Activated CD8-positive, alpha-beta T cell treated with anti-CD3 and anti-CD28 coated beads, Interleukin-2, amount 10 ng/mL, durations not matched to agents 7 days and 5 days (primary cell): Measurements from ENCODE around the gene TM4SF18. TPM values are rescaled to one million over a fixed set of nuclear protein-coding genes. Genes with fewer than 3 reads are reported as not detected.

ENCODE experiments used
- ATAC-seq: fragments of 150-1000 bp; cut with Tn5 transposase; one replicate; pipeline ENCODE4 v1.10.0; 2021; ENCODE audit warnings: moderate library complexity
- CTCF ChIA-PET: fragments of 350-600 bp; sonication (Branson Sonifier 250); formaldehyde crosslinking; loops from one replicate; lab custom pipeline; 2021; ENCODE audit warnings: antibody characterized with exemption; lab: Charles Lee
- POLR2A ChIA-PET: fragments of 350-600 bp; sonication (Branson Sonifier 250); formaldehyde crosslinking; loops from one replicate; lab custom pipeline; 2021; ENCODE audit warnings: antibody characterized with exemption; lab: Charles Lee
- DNase-seq: peaks from one replicate; pipeline ENCODE4 v3.0.0-alpha.2; 2020
- H3K27ac Mint-ChIP-seq: one replicate; pipeline ENCODE4 v1.8.0; 2021; ENCODE audit warnings: mild to moderate bottlenecking, mixed read lengths
- H3K27me3 Mint-ChIP-seq: one replicate; pipeline ENCODE4 v1.8.0; 2021; ENCODE audit warnings: low read depth, mixed read lengths
- H3K36me3 Mint-ChIP-seq: one replicate; pipeline ENCODE4 v1.8.0; 2021; ENCODE audit warnings: low read depth, mixed read lengths
- H3K4me1 Mint-ChIP-seq: one replicate; pipeline ENCODE4 v1.8.0; 2021; ENCODE audit warnings: low read depth, mixed read lengths
- H3K4me3 Mint-ChIP-seq: one replicate; pipeline ENCODE4 v1.8.0; 2021; ENCODE audit warnings: mild to moderate bottlenecking, mixed read lengths
- H3K9me3 Mint-ChIP-seq: one replicate; pipeline ENCODE4 v1.8.0; 2022; ENCODE audit warnings: mixed read lengths; ENCODE audit not compliant: insufficient read depth
- total RNA-seq, 2 experiments: library from RNA; stranded (reverse); gene quantifications; one replicate each; pipeline ENCODE4 v1.2.3, GENCODE V29; 2021

The TM4SF18 gene
- total RNA-seq, 2 experiments from 2014 or later, result not detected

DNA sequence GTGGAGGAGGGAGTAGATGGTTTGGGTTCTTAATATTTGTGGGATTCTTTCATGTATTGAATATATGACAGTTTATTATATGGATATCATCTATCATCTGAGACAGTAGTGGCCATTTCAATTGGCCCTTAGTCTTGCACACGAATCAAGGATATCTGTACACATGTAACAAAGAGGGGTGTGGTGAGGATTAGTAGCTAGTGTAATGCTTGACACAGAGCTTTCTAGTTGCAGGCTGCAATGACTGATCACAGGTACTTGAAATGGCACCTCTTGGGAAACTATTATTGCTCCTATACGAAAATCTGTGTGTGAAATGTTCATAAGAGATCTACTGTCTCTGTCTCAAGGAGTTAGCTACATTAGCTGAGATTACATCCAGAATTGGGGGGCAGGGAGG, 31.2 kb upstream of the TM4SF18 start:
- Mint-ChIP-seq H3K4me1 (no peaks in the 10 kb centered on the region), H3K27ac (no peak overlapping the region), H3K36me3 (no peaks in the 10 kb centered on the region), H3K9me3 (no peaks in the 10 kb centered on the region), H3K27me3 (peaks cover 2% of the 10 kb centered on the region), H3K4me3 (no peak overlapping the region)
- ATAC-seq (no peak), DNase-seq (no peak)
- ChIA-PET POLR2A (no interaction called here), CTCF (no interaction called here)

GRCh38 chr3:149363053-149363452, 29.6 kb upstream of the TM4SF18 start:
- Mint-ChIP-seq H3K4me3 (no peak overlapping the region), H3K9me3 (no peaks in the 10 kb centered on the region), H3K27me3 (peaks cover 6% of the 10 kb centered on the region), H3K27ac (no peak overlapping the region), H3K36me3 (no peaks in the 10 kb centered on the region), H3K4me1 (no peaks in the 10 kb centered on the region)
- CTCF ChIA-PET, result no interaction called here
- DNase-seq (no peak), ATAC-seq (no peak)
- POLR2A ChIA-PET, result no interaction called here

- H3K27ac Mint-ChIP-seq, result no peak overlapping the region
- ChIA-PET POLR2A (no interaction called here), CTCF (no interaction called here)
- ATAC-seq, result no peak
- DNase-seq, result no peak
- H3K36me3 Mint-ChIP-seq, result no peaks in the 10 kb centered on the region
- H3K27me3 Mint-ChIP-seq, result peaks cover 8% of the 10 kb centered on the region
- no peaks in the 10 kb centered on the region for H3K4me1 Mint-ChIP-seq
- no peaks in the 10 kb centered on the region for H3K9me3 Mint-ChIP-seq
- no peak overlapping the region for H3K4me3 Mint-ChIP-seq
Observed at GRCh38 chr3:149362366-149362765, 28.9 kb upstream of the TM4SF18 start.

DNA sequence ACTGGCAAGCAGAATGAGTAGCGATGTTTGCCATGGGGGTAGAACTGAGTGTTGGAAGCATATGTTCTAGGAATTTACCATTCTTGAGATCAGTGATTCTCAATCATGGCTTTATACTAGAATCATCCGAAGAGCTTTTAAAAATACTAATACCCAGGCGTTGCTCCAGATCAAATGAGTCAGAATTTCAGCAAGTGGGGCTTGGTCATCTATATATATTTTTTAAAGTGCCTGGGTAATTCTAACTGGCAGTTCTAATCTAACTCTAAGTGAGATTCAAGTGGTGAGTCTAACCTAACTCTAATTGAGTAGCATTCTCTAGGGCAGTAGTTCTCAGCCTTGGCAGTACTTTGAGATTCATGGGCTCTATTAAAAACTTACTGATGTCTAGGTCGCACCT, 23.2 kb upstream of the TM4SF18 start:
- H3K4me3 Mint-ChIP-seq, result no peak overlapping the region
- no peaks in the 10 kb centered on the region for H3K9me3 Mint-ChIP-seq
- no peak overlapping the region for H3K27ac Mint-ChIP-seq
- no peak for ATAC-seq
- CTCF ChIA-PET, result interaction anchor here (1.1 kb wide), 1 partner anchor 14 kb away, joined by 3 read pairs; no protein-coding TSS in a partner anchor
- peaks cover 8% of the 10 kb centered on the region for H3K27me3 Mint-ChIP-seq
- no peaks in the 10 kb centered on the region for H3K4me1 Mint-ChIP-seq
- H3K36me3 Mint-ChIP-seq, result no peaks in the 10 kb centered on the region
- POLR2A ChIA-PET, result no interaction called here
- DNase-seq, result no peak

DNA sequence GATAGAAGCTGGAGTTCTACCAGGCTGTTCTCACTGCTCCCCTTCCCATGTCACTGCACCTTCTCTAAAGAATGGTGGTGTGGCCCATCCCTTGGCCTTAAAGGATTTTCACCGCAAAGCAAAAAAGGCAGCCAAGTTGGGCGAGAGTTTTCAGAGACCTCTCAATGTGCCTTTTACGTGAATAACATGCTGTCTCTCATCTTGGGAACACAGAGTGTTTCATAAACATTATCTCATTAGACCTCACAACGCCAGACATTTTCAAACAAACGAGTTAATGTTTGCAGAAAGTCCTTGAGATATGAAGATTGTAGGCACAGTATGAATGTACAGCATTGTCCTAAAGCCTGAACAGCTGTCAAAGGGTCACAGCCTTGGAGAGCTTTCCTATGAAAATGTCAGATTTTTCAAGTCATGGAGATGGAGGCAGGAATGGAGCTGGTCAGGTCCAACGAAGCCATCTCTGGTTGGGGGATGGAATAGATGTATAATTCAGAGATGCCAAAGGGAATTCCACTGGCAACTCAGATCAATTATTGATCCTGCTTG, 22.7 kb upstream of the TM4SF18 start:
- Mint-ChIP-seq H3K4me1 (no peaks in the 10 kb centered on the region), H3K9me3 (no peaks in the 10 kb centered on the region), H3K27me3 (peaks cover 8% of the 10 kb centered on the region), H3K36me3 (no peaks in the 10 kb centered on the region), H3K4me3 (no peak overlapping the region), H3K27ac (no peak overlapping the region)
- DNase-seq (no peak), ATAC-seq (no peak)
- POLR2A ChIA-PET, result no interaction called here
- CTCF ChIA-PET, result no interaction called here

GRCh38 chr3:149353581-149354184, 20.2 kb upstream of the TM4SF18 start:
- ATAC-seq, result no peak
- no peaks in the 10 kb centered on the region for H3K9me3 Mint-ChIP-seq
- POLR2A ChIA-PET, result no interaction called here
- no peaks in the 10 kb centered on the region for H3K36me3 Mint-ChIP-seq
- CTCF ChIA-PET, result interaction anchor here (1.3 kb wide), 1 partner anchor 10 kb away, joined by 4 read pairs; no protein-coding TSS in a partner anchor
- H3K4me1 Mint-ChIP-seq, result no peaks in the 10 kb centered on the region
- H3K27ac Mint-ChIP-seq, result no peak overlapping the region
- peaks cover 15% of the 10 kb centered on the region for H3K27me3 Mint-ChIP-seq
- no peak overlapping the region for H3K4me3 Mint-ChIP-seq
- DNase-seq, result no peak

DNA sequence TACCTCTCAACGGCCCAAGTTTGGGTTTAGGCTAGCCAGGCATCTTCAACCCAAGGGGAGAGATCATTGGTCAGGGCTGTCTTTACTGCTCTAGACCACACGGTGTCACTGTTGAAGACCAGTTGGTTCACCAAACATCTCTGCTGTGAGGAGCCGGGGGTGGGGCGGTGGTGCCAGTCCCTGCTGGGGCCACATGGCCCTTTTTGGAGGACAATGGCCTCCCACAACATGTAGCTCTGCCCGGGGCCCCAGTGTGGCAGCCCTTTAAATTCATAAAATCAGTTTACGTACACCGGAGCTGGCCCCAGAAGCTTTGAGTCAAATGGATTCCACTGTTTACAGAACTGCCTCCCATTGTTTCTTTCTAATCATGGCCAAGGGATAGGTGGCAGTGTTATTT, 19.1 kb upstream of the TM4SF18 start:
- CTCF ChIA-PET, result interaction anchor here (1.3 to 1.7 kb wide), 2 partner anchors 9 to 12 kb away, joined by 4 read pairs; no protein-coding TSS in a partner anchor
- H3K27ac Mint-ChIP-seq, result no peak overlapping the region
- peak; percentile 26 for DNase-seq

GRCh38 chr3:149343951-149344350, 10.5 kb upstream of the TM4SF18 start:
- ATAC-seq (no peak), DNase-seq (no peak)
- Mint-ChIP-seq H3K4me1 (peaks cover 2% of the 10 kb centered on the region), H3K4me3 (no peak overlapping the region), H3K9me3 (no peaks in the 10 kb centered on the region), H3K36me3 (no peaks in the 10 kb centered on the region), H3K27ac (no peak overlapping the region), H3K27me3 (peaks cover 30% of the 10 kb centered on the region)
- CTCF ChIA-PET, result interaction anchor here (0.6 to 1.8 kb wide), 4 partner anchors 9 to 374 kb away, joined by 3 to 4 read pairs (median 4); no protein-coding TSS in a partner anchor
- POLR2A ChIA-PET, result no interaction called here

More for the DNA sequence above, 19.1 kb upstream of the TM4SF18 start:
- peaks cover 18% of the 10 kb centered on the region for H3K27me3 Mint-ChIP-seq
- no peaks in the 10 kb centered on the region for H3K4me1 Mint-ChIP-seq
- peak; percentile 78 for ATAC-seq
- POLR2A ChIA-PET, result no interaction called here
- H3K4me3 Mint-ChIP-seq, result no peak overlapping the region
- H3K9me3 Mint-ChIP-seq, result no peaks in the 10 kb centered on the region
- H3K36me3 Mint-ChIP-seq, result no peaks in the 10 kb centered on the region

DNA sequence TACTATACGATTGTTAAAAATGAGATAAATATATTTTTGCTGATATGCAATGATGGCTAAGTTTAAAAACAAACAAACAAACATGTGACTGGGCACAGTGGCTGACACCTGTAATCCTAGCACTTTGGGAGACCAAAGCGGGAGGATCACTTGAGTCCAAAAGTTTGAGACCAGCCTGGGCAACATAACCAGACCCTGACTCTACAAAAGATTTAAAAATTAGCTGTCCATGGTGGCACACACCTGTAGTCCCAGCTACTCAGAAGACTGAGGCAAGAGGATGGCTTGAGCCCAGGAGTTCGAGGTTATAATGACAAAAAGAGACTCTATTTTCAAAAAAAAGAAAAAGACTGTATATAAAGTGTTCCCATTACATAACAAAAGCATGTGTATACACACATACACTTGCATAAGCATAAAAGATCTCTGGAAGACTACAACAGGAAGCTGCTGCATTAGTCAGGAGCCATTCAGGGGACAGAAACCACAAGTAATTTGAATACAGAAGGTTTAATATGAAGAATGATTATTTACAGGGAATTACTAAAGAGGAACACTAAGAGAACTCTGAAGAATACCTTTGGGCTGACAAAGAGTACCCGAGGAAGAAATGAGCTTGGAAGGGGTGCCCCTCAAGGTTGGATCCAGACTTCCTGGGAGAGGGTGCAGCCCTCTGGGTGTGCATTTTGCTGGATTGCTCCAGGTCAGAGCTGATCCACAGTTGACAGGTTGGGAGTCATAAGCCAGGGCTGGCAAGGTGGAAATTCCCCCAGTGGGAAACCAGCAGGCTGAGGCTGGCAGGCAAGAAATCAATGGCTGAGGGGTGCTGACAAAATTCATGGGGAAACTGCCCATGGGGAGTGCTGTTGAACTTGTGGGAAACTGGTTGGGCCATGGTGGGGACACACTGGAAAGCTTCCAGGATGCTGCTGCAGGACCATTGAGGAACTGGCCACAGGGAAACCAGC, 9.3 kb upstream of the TM4SF18 start:
- no peak for DNase-seq
- Mint-ChIP-seq H3K9me3 (no peaks in the 10 kb centered on the region), H3K27me3 (peaks cover 25% of the 10 kb centered on the region), H3K36me3 (no peaks in the 10 kb centered on the region), H3K4me3 (no peak overlapping the region), H3K4me1 (peaks cover 2% of the 10 kb centered on the region), H3K27ac (no peak overlapping the region)
- ATAC-seq, result no peak
- POLR2A ChIA-PET, result no interaction called here
- CTCF ChIA-PET, result interaction anchor here (1.1 to 1.8 kb wide), 2 partner anchors 10 to 19 kb away, joined by 3 to 4 read pairs; no protein-coding TSS in a partner anchor

- H3K9me3 Mint-ChIP-seq, result no peaks in the 10 kb centered on the region
- H3K4me3 Mint-ChIP-seq, result no peak overlapping the region
- H3K27ac Mint-ChIP-seq, result no peak overlapping the region
- H3K27me3 Mint-ChIP-seq, result peaks cover 21% of the 10 kb centered on the region
- H3K4me1 Mint-ChIP-seq, result peaks cover 2% of the 10 kb centered on the region
- ATAC-seq, result no peak
- POLR2A ChIA-PET, result no interaction called here
- no peaks in the 10 kb centered on the region for H3K36me3 Mint-ChIP-seq
- CTCF ChIA-PET, result interaction anchor here (1.1 kb wide), 1 partner anchor 11 kb away, joined by 4 read pairs; no protein-coding TSS in a partner anchor
- no peak for DNase-seq
Observed at GRCh38 chr3:149340310-149340933, 7.0 kb upstream of the TM4SF18 start.

- ChIA-PET POLR2A (no interaction called here), CTCF (no interaction called here)
- DNase-seq, result no peak
- Mint-ChIP-seq H3K9me3 (no peaks in the 10 kb centered on the region), H3K36me3 (no peaks in the 10 kb centered on the region), H3K4me1 (peaks cover 2% of the 10 kb centered on the region), H3K27me3 (peaks cover 21% of the 10 kb centered on the region), H3K4me3 (no peak overlapping the region), H3K27ac (no peak overlapping the region)
- ATAC-seq, result no peak
Observed at GRCh38 chr3:149339931-149340309, 6.5 kb upstream of the TM4SF18 start.
